GM10266 (cell line): Measurements from ENCODE around the gene SGK1.

Experiments
- DNase-seq: peaks from one replicate; pipeline ENCODE4 v3.0.0; 2012; ENCODE audit errors: extremely low spot score
- TF ChIP-seq, protein P1 (sequence below): IDR thresholded peaks from 2 replicates; pipeline ENCODE4 v1.5.1; 2012; ENCODE audit warnings: mild to moderate bottlenecking, low read depth; ENCODE audit not compliant: control insufficient read depth, insufficient read depth; ENCODE audit errors: missing control alignments

Gene SGK1

DNA sequence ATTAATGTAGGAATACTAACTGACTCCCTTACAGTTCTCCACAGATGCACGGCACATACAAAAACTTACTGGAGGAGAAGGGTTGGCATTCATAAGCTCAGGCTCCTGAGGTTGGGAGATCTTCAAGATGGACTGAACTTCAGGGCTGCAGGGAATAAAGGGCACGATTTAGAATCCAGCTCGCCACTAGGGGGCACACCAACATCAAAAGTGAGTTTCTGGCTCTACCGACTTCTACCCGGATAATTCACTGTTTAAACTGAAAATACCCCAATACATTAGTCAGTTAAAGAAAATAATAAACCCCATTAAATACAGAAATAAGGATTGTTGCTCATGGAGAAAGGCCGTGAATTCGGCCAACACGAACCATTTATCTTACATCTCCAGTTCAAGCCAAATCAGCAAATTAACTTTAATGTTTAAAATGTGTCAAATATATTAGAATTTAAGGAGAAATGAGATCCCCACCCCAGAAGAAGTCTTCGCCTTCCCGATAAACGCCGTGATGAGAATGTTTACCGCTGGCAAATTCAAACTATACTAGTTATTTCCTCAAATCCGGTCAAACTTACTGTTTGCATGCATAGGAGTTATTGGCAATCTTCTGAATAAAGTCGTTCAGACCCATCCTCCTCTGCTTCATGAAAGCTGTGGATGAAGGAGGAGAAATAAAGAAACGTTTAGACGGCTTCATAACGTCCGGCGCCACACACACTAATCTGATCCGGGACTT lies 143.8 kb downstream of the SGK1 start:
- TF ChIP-seq, protein P1, sequence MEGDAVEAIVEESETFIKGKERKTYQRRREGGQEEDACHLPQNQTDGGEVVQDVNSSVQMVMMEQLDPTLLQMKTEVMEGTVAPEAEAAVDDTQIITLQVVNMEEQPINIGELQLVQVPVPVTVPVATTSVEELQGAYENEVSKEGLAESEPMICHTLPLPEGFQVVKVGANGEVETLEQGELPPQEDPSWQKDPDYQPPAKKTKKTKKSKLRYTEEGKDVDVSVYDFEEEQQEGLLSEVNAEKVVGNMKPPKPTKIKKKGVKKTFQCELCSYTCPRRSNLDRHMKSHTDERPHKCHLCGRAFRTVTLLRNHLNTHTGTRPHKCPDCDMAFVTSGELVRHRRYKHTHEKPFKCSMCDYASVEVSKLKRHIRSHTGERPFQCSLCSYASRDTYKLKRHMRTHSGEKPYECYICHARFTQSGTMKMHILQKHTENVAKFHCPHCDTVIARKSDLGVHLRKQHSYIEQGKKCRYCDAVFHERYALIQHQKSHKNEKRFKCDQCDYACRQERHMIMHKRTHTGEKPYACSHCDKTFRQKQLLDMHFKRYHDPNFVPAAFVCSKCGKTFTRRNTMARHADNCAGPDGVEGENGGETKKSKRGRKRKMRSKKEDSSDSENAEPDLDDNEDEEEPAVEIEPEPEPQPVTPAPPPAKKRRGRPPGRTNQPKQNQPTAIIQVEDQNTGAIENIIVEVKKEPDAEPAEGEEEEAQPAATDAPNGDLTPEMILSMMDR, result peak; percentile 86
- peak; percentile 71 for DNase-seq

DNA sequence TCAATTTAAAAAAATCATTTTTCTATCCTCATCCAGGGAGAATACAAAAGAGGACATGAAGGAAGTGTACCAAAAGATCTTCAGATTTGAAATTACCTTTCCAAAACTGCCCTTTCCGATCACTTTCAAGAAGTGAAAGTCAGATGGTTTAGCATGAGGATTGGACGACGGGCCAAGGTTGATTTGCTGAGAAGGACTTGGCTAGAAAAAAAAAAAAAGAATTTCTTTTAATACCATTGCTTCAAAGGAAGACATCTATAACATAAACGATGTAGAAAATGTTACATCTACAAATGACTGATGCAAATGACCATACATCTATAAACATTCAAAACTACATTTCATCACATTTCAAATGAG lies 144.6 kb downstream of the SGK1 start:
- TF ChIP-seq, protein P1, result no peak
- no peak for DNase-seq

DNA sequence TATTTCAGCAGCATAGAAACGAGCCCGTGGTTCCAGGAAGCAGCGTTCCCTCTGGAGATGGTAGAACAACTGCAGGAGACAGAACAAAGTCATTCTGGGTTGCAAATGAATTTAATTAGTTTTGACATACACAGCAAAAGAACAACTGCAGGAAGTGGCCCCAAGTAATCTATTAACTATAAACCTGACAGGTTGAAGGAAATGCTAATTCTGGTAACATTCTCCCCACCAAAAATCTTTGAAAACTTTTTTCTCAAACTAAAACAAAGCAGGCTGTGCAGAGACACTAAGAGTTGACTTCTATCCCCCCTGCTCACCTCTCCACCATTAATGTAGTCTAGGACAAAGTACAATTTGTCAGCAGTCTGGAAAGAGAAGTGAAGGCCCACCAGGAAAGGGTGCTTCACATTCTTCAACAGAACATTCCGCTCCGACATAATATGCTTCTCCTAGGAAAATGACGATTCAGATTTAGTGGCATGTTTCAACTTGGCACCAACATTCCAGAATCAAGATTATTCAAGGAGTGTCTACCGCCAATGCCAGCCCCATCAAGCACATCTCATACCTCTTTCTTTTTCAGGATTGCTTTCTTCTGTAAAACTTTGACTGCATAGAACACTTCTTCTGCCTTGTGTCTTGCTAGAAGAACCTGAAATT lies 145.1 kb downstream of the SGK1 start:
- DNase-seq, result no peak
- TF ChIP-seq, protein P1, result no peak

DNA sequence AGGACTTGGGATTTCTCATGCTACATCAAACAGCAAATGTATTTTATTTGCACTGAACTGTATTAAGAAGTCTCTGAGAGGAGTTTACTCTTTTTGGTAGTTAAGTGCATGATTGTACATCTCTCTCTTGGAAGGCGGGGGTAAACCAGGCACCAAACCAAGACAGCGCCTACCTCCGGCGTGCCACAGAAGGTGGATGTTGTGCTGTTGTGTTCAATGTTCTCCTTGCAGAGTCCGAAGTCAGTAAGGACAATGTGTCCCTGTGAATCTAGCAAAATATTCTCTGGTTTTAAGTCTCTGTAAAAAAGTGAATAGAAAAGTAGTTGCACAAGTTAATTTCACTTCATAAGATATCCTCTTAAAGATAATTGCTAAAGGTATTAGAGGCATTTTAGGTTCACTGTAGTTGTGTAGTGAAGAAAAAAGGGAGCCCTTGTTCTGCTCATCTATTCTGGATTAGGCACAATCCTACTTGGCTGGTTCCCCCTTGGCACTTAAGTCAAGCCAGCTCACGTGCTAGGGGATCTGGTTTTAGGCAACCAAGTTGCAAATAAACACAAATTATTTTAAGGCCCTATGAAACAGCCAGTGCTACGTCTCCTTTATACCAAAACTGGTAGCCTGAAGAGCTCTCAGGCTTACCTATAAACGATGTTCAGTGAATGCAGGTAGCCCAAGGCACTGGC lies 145.7 kb downstream of the SGK1 start:
- no peak for DNase-seq
- TF ChIP-seq, protein P1, result no peak

DNA sequence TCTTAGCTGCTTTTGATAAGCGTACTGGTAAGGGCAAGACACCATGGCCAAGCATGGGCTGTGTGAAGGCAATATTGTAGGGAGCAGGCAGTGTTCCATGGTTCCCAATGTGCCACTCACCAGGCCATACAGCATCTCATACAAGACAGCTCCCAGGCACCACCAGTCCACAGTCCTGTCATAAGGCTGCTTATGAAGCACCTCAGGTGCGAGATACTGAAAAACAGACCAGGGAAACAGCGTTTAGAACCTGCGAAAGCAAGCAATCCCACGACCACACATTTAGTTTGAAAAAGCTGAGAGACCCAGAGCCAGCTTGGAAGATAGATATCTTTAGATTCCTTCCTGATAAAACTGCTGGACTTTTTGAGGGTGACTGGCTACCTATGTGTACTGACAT lies 146.4 kb downstream of the SGK1 start:
- TF ChIP-seq, protein P1, result no peak
- DNase-seq, result no peak

DNA sequence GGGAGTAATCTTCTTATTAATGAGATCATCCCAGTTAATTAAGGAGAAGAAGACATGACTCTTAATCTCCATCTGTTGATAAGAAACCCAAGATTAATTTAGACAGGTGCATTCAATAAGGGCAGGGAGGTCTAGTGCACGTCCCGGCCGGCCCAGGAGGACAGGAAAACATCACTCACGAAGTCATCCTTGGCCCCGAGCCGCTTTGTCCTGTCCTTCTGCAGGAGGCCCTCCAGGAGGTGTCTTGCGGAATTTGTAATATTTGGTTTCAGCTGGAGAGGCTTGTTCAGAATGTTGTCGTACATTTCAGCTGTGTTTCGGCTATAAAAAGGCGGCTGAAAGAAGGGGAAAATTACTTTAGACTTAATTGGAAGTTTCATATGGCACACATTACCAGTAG lies 147.1 kb downstream of the SGK1 start:
- TF ChIP-seq, protein P1, result no peak
- DNase-seq, result no peak
